ENCODE data around the gene VAMP5.

DNA sequence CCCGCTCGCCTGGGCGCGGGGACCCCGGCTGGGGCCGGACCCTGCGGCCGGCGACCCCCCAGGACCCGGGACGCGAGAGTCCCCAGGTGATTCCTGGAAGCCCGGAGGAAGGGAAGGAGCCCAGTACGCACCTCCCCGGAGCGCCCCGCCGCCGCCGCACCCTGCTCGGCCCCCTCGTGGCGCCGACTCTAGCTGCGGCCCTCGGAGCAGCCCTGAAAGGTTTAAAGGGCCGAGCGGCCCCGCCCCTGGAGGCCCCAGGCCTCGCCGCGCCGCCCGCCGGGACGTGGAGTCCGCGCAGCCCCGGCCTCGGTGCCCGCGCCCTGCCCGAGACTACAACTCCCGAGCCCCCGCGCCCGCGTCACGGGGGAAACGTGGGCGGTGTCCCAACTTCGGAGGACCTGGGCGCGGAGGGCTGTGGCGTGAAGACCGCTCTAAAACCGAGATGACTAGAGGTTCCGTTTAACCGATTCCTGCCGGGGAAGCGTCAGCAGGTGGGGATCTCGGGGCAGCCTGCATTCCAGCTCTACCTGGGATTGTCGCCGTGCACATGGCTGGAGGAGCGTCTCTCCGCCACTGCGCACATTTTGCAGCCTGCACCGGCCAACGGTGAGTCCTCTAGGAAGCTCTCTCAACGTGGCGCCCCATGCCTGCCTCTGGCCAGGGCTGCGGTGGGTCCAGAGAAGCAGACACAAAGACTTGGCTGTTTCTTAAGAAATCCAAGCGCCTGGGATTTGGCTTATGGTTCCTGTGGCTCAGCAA is 18.4 kb downstream of the VAMP5 start, which contains the start of gene TMEM150A:
- TF ChIP-seq, protein P1, sequence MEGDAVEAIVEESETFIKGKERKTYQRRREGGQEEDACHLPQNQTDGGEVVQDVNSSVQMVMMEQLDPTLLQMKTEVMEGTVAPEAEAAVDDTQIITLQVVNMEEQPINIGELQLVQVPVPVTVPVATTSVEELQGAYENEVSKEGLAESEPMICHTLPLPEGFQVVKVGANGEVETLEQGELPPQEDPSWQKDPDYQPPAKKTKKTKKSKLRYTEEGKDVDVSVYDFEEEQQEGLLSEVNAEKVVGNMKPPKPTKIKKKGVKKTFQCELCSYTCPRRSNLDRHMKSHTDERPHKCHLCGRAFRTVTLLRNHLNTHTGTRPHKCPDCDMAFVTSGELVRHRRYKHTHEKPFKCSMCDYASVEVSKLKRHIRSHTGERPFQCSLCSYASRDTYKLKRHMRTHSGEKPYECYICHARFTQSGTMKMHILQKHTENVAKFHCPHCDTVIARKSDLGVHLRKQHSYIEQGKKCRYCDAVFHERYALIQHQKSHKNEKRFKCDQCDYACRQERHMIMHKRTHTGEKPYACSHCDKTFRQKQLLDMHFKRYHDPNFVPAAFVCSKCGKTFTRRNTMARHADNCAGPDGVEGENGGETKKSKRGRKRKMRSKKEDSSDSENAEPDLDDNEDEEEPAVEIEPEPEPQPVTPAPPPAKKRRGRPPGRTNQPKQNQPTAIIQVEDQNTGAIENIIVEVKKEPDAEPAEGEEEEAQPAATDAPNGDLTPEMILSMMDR (IDR thresholded peaks at IDR 0.05; ENCODE audit: low read depth, low read length, missing input control) = peak; percentile 26
- TF ChIP-seq GABPA (IDR thresholded peaks at IDR 0.05 in 1 of 2, conservative IDR thresholded peaks at IDR 0.05 in 1 of 2) = no peak
